Mucosa of descending colon (tissue), 3 donors: ENCODE results near the gene IGSF21. TPM values are rescaled to one million over a fixed set of nuclear protein-coding genes. Genes with fewer than 3 reads are reported as not detected.

Experiments used
- ATAC-seq: fragments of 200-7000 bp; cut with Tn5 transposase; one replicate; pipeline ENCODE4 v1.9.1; 2020; ENCODE audit warnings: mild to moderate bottlenecking, moderate library complexity
- DNase-seq, 3 donors: peaks; one replicate each; pipeline ENCODE4 v3.0.0-alpha.2; 2020
- H3K36me3 ChIP-seq: fragments of 200-600 bp; one replicate; pipeline ENCODE4 v1.8.0; 2021; ENCODE audit warnings: low read depth, mild to moderate bottlenecking
- H3K4me1 ChIP-seq: fragments of 200-600 bp; one replicate; pipeline ENCODE4 v1.8.0; 2021; ENCODE audit warnings: low read depth, mild to moderate bottlenecking
- H3K4me3 ChIP-seq: fragments of 200-600 bp; one replicate; pipeline ENCODE4 v1.8.0; 2021; ENCODE audit warnings: mild to moderate bottlenecking
- H3K9me3 ChIP-seq: fragments of 200-600 bp; one replicate; pipeline ENCODE4 v1.8.0; 2021; ENCODE audit warnings: mild to moderate bottlenecking
- CTCF ChIP-seq: fragments of 200-600 bp; IDR thresholded peaks from one replicate; pipeline ENCODE4 v1.8.0; 2022; ENCODE audit warnings: antibody characterized with exemption, mild to moderate bottlenecking
- intact Hi-C, 2 donors: fragments of 100-400 bp; cut with DNase I in 1 of 2; cut with micrococcal nuclease in 1 of 2; formaldehyde crosslinking; loops; one replicate each; pipeline versions ENCODE4 v1.11.0 to v1.11.1; 2022; cut with DNase I, micrococcal nuclease
- total RNA-seq, 3 donors: library from RNA; stranded (reverse); fragmentation: NEBNext Ultra II Directional in 2 of 3; extraction: Animal tissue kit (Norgen Biotek cat#: 25700) in 2 of 3; gene quantifications; one replicate each; pipeline versions ENCODE4 v1.2.1 to v1.2.4, GENCODE V29; 2021 to 2023
- donor health status: DM: no; HTN: no; CAD: no; lungs with moderate emphysema.
- donor health status: DM: no; HTN: no; CAD: no.
- donor health status: DM: no; HTN: yes; CAD: no.

Gene IGSF21
- total RNA-seq, 3 donors from 2014 or later, result 0.70 to 1.4 (median 0.96) TPM

- ATAC-seq, result no peak
- TF ChIP-seq CTCF, result no peak
- intact Hi-C loops, result no loop called here
Observed at GRCh38 chr1:18292531-18292930, 184.9 kb downstream of the IGSF21 start.

GRCh38 chr1:18293291-18293690, 185.7 kb downstream of the IGSF21 start:
- Histone ChIP-seq H3K9me3 (no peaks in the 10 kb centered on the region), H3K4me3 (no peak overlapping the region), H3K4me1 (peaks cover 3% of the 10 kb centered on the region), H3K36me3 (no peaks in the 10 kb centered on the region)
- intact Hi-C loops, result no loop called here
- ATAC-seq, result no peak
- no peak for DNase-seq
- TF ChIP-seq CTCF, result no peak

More at GRCh38 chr1:18292531-18292930, 184.9 kb downstream of the IGSF21 start:
- Histone ChIP-seq H3K9me3 (no peaks in the 10 kb centered on the region), H3K4me1 (peaks cover 3% of the 10 kb centered on the region), H3K4me3 (no peak overlapping the region), H3K36me3 (no peaks in the 10 kb centered on the region)
- no peak for DNase-seq

GRCh38 chr1:18294437-18295176, 187.0 kb downstream of the IGSF21 start:
- H3K9me3 ChIP-seq, result no peaks in the 10 kb centered on the region
- intact Hi-C loops, result no loop called here
- no peak for ATAC-seq
- DNase-seq, result no peak
- no peaks in the 10 kb centered on the region for H3K36me3 ChIP-seq
- H3K4me1 ChIP-seq, result no peaks in the 10 kb centered on the region
- no peak overlapping the region for H3K4me3 ChIP-seq
- TF ChIP-seq CTCF, result no peak

GRCh38 chr1:18297896-18298648, 190.5 kb downstream of the IGSF21 start:
- intact Hi-C loops, result no loop called here
- DNase-seq (no peak), ATAC-seq (no peak)
- Histone ChIP-seq H3K36me3 (no peaks in the 10 kb centered on the region), H3K4me3 (no peak overlapping the region), H3K4me1 (no peaks in the 10 kb centered on the region), H3K9me3 (no peaks in the 10 kb centered on the region)
- TF ChIP-seq CTCF, result no peak

GRCh38 chr1:18299441-18300338, 192.1 kb downstream of the IGSF21 start:
- no peaks in the 10 kb centered on the region for H3K9me3 ChIP-seq
- peak; percentile 76 for TF ChIP-seq CTCF
- H3K36me3 ChIP-seq, result no peaks in the 10 kb centered on the region
- DNase-seq, result peak in 1 of 3 donors; percentile 30
- intact Hi-C loops, result no loop called here
- no peaks in the 10 kb centered on the region for H3K4me1 ChIP-seq
- ATAC-seq, result peak; percentile 47
- H3K4me3 ChIP-seq, result no peak overlapping the region
